NCI-H2081 (cell line): Measurements from ENCODE around the gene CENPO.

Experiments used
- DNase-seq, 2 experiments: peaks; one replicate each; lab custom pipeline; 2025; lab: John Stamatoyannopoulos, UW

Gene CENPO, protein sequence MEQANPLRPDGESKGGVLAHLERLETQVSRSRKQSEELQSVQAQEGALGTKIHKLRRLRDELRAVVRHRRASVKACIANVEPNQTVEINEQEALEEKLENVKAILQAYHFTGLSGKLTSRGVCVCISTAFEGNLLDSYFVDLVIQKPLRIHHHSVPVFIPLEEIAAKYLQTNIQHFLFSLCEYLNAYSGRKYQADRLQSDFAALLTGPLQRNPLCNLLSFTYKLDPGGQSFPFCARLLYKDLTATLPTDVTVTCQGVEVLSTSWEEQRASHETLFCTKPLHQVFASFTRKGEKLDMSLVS

DNA sequence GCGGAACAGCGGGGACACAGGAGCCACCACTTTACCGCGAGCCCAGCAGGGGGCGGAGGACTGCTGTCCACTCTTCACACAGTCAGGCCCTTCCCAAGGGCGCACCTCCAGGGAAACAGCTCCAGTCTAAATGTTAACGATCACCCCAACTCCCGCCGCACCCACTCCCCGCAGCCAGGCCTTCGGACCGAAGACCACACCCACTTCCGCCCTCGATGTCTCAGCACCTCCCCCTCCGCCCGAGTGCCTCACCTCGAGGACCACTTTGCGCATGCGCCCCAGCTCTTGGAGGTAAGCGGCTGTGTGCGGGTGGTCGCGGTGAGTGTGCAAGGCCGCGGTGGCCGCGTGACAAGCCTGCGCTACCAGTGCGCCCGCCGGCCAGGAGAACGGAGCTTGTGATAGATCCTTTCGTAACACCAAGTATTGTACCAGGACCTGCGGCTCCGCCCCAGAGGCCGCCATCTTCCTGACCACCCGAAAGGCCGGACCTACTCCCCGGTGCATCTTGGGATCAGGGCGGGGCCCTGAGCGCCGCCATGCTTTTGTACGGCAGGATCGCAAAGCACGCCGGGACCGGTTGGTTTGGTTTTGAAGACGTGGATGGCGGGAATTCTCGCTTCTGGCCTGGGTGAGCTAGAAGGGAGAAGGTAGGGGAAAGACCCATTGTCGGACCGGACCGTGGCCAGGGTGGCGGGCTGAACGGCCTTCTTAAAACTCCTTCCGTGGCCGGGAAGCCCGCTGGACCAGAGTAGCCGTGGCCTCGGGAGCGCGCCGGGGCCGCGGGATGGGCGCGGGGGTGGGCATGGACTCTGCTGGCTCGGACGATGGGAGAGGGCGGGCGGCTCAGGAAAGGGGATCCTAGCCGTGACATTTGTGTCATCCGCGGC lies at the start of gene CENPO, which contains the start of gene PTRHD1:
Gene CENPO (plus strand): TSS at position 552 of the 887 bp plus-strand sequence. CDS start 495 bp downstream, outside the sequence.
Gene PTRHD1 (minus strand): TSS at position 518 of the 887 bp plus-strand sequence. CDS start 14 bp downstream, at position 504.
- DNase-seq: peak; percentile 98

DNA sequence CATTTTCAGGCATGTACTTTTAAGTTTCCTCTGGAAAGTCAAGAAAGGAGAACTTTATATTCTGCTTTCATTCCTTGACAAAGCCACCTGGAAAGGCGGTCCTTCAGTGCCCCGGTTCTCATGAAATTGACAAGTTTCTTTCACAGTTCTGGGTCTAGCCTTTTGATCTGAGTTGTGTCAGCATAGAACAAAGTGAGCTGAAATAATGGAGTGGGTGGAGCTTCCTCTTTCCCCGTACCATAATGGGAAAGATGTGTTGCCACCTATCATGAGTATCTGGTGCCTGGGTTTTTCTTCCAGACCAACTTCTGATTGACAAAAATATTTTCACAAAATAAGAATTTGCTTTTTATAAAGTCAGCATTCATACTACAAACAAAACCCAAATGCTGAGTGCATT lies 49.3 kb upstream of the CENPO start:
- no peak for DNase-seq

DNA sequence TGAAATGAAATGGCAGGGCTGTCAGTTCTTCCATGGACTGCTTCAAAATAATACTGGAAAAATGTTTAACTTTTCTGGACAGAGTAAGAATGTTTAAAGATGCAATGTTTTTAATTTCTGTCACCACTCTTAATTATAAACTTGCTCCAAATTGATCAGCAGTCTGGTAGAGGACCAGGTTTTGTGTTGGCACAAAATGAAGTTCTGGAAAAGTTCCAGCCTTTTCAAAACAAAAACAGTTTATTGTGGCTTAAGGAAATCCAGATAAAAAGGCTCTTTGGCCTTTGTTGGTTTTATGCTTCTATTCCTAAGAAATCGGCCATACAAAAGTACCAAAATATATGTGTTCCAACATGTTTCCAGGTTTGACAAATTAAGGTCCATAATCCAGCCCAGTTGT lies 48.9 kb upstream of the CENPO start:
- no peak for DNase-seq

DNA sequence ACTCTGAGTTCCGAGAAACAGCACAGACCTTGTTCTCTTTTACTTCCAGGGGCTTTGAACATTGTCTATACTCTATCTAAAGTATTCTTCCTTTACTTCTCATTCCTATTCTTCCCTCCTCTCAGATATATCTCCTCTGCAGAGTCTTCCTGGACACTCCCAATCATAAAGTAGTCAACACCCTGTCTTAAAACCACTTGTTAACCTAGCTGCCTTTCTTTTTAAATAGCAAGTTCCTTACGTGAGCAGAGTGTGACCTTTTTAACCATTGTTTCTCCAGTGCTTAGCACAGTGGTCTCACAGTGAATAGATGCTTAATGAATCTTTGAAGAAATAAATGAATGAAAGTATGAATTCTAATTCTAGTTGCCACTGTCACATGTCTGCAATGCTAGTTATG lies 47.4 kb upstream of the CENPO start:
- no peak for DNase-seq

DNA sequence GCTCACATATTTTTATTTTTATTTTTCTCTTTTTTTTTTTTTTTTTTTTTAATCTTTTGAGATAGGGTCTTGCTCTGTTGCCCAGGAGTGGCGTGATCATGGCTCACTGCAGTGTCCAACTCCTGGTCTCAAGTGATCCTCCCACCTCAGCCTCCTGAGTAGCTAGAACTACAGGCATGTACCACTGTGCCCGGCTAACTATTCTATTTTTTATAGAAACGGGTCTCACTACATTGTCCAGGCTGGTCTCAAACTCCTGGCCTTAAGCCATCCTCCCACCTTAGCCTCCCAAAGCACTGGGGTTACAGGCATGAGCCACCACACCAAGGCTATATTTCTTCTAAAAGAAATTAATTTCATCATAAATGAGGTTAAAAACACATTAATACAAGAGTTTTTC lies 45.9 kb upstream of the CENPO start:
- no peak for DNase-seq

DNA sequence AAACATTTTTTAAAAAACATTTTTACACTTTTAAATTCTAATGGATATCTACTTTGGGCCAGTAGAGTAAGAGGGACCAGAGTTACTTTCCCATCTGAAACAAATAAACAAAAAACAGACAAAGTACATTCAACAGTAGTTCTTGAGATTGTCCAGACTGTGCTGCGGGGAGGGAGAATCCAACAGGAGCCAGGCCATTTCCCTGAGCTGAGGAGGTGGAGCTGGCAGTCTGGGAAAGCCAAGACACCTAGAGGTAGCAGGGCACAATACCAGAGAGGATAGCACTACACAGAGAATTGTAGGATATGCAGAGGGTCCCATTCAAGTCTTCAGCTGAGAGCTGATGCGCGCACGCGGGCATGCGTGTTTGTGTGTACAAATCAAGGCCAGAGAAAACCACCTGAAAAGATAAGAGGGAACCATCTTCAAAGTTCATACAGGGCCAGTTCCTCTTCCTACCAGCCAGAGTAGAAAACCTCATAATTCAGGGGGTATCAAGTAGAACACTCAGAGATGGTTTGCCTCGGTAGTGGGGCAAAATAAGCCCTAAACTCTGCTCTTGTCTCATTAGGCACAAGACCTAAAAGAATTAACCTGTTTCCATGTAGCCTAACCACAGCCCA lies 44.0 kb upstream of the CENPO start:
- DNase-seq: no peak

DNA sequence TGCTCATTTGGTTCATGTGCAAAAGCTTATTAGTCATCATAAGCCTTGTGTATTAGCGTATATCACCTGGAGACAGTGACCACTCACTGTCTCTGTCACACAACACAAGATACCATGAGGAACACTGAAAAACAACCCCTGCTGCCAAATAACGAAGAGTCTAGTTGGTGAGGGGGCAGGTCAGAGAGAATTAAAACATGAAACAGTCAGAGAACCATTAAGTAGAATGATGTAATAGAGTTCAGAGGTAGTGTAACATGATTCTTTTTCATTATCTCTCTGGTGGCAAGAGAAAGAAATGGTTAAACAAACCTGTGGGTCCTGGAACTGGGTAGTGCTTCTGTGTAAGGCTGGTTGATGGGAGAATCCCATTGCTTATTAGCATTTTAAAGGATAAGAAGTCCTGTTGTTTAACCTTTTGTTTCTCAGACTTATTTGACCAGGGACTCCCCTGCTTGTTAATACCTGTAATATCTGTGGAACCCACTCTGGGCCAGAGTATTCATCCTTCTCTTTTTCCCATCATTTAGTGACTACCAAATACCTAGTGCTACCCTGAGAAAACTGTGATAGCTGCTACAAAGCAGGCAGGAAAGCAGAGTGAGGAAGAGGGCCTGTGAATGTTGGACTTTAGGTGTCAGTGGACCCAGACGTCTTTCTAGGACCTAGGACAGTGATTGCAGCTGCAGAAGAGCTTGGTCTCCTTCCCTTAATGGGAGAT lies 38.1 kb upstream of the CENPO start:
- no peak for DNase-seq

DNA sequence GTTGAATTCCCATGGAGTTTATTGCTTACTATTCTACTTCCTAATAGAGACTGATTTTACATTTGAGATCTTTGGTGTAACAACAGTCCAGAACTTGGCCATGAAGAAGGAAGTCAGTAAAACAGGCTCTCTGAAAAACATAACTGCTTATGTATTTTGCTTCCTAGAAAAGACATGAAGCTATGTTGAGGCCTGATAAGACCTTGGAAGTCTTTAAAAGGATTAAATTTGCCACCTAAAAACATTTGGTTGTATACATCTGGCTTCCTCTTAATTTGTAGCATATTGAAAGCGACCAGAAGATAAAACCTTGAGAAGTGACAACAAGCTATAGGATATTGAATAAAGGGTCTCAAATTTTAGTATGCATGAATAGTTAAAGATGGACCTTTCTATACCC lies 36.4 kb upstream of the CENPO start:
- DNase-seq: no peak

DNA sequence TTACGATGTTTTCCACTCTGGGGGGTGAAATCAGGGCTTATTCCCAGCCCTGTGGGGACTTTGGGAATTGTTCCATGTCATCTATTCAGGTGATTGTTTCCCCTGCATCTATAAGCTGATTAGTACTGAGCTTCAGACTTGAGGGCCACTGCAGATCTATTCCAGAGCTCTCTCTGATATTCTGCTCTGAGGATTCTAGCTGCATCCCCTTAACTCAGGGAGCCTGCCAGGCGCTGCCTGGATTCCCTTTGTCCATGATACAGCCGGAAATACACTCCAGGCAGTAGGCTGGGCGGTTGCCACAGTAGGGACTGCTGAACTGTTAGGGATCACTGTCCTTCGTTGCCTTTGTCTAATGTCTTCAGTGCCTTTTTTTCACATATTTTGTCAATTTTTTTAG lies 31.4 kb upstream of the CENPO start:
- no peak for DNase-seq

DNA sequence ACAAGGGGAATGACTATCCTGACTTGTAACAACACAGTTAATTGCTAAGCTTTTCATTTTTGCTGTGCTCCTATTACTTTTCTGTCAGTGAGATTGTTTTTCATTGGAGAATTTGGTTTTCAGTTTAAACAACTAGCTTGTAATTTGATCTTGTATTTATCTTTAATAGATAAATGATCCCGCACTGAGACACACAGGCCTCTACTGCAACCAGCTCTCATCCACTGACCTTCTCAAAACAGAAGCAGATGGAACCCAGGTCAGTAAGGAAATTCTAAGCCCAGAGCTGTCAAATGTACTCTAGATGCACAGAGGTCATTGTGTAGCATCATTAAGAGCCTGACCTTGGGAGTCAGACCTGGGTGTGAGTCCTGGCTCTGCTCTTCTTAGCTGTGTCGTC lies 30.7 kb upstream of the CENPO start:
- DNase-seq: no peak

DNA sequence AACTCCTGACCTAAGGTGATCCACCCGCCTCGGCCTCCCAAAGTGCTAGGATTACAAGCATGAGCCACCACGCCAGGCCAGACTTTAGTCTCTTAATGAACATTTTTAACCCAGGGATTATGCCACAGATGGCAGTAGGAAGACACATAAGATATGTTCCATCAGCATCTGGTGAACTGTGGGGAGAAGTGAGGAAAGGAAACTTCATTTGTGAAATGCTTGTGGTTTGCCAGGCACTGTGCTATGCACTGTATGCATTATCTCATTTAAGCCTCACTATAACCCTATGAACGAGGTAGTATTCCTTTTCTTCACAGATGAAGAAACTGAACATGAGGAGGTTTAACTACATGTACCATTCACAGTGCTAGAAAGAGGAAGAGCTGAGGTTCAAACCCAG lies 29.4 kb upstream of the CENPO start:
- no peak for DNase-seq

DNA sequence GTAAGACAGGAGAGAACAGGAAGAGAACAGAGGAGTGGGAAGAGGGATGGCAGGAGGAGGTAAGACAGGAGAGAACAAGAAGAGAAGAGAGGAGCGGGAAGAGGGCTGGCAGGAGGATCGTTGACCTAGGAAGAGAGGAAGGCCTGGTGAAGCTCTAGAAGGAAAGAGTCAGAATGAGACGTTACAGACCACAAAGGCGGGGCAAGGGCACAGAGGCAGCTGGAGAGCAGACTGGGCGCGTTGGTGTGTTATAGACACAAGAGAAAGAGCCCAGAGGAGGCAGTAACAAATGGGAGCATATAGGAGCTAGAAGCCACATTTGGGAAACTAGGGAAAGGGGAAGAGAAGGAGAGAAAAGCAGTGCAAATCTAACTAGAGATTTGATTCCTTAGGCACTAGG lies 26.6 kb upstream of the CENPO start:
- DNase-seq: no peak

DNA sequence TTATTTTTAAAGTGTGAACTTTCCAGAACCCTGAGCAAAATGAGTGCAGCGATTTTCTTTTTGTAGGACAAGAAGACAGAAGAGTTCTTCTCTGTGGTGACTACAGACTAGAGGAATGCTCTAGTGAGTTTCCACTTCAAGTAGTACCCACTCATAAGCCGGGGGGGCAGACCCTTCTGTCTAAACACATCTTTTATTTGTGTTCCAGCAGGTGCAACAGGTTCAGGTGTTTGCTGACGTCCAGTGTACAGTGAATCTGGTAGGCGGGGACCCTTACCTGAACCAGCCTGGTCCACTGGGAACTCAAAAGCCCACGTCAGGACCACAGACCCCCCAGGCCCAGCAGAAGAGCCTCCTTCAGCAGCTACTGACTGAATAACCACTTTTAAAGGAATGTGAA lies 25.2 kb upstream of the CENPO start:
- DNase-seq: no peak

DNA sequence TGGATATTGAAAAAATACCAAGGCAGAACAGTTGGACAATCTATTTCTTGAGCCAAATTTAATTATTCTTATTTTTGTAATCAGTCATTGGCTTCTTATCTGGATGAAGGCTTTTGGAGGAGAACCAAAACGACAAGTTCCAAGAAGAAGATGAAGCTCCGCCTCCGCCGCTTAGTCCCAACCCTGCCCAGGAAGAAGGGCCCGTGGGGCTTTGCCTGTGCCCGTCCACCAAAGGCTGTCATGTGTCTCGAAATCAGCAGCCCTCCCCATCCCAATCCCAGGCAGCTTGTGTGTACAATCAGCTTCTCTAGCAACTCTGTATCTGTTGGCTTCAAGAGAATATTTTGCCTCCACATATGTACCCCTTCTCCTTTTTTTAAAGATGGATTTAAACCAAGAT lies 24.6 kb upstream of the CENPO start:
- no peak for DNase-seq

DNA sequence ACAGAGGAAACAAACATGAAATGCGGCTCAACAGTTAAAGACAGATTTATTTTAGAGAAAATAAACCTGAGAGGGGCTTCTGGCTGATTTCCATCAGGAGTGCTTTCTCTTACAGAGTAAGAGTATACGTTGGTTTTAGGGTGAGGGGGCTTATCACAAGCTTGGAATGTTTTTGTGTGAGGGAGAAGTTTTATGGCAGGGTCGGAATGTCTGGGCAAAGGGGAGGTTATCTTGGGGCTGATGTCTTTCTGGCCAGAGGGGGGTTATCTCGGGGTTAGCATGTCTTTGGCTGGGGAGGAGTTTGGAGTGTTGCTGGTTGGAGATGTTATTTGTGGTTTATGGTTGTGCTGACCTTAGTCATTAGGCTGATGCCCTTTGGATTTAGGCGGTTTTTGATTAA lies 22.2 kb upstream of the CENPO start:
- DNase-seq: no peak

DNA sequence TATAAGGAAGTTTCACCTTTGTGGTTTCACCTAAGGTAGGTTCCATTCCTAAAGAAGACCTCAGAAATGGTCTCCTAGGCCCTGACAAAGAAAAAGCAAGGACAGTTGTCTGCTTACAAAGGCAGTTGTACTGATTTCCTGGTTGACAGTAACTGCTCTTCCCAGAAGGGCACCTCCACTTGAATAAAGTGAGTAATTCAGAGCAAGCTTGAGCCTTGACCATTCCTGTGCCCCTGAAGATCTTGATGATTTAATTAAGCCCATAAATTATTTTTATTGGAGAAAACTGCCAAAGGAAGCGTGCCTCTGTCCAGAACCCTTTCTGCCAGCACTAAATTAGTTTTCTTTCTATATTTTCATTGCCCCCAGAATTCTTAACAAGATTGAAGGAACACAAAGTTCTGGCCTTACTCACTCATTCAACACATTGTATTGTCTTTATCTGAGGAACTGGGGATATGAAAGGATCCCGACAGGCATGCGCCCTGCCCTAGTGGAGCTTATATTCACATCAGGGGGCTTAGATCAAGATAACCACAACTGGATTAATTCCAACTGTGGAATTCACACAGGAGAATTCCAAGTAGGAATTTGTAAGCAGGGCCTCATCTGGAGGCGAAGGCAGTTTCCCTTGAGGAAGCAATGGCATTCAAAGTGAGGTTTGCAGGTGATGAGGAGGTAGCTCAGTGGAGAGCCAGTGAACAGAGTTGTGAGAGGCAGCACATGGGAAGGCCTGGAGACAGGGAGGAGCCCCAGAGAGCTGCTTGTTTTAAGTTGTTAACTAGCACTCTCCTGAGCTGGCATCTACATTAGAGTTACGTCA lies 21.2 kb upstream of the CENPO start:
- DNase-seq: no peak

DNA sequence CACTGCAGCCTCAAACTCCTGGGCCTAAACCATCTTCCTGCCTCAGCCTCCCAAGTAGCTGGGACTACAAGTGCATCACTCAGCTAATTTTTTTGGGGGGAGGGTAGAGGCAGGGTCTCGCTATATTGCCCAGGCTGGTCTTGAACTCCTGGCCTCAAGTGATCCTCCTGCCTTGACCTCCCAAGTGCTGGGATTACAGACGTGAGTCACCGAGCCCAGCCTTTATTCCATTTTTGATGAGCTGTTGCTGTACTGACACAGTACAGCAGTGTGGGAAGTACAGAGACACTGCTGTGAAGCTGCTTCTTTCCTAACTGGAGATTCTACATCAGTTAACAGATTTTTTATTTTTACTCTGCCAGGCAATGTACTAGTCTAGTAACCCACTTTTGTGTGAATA lies 18.9 kb upstream of the CENPO start:
- DNase-seq: no peak

DNA sequence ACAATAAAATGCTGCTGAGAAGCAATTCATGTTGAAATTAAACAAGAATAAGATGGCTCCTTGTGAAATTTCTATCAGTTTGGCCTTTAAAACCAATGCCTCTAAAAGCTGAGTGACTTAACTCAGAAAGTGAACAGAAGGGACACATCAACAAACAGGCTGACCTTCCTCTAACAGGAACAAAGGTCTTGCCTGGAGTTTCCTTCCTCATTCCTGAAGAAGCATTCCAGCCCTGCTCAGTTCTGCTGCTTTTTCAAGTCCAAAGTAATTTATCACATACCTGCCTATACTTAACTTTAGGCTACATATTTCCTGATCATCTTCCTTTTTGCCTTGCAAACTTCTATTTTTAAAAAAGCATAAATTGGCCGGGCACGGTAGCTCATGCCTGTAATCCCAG lies 14.1 kb upstream of the CENPO start:
- DNase-seq: no peak

DNA sequence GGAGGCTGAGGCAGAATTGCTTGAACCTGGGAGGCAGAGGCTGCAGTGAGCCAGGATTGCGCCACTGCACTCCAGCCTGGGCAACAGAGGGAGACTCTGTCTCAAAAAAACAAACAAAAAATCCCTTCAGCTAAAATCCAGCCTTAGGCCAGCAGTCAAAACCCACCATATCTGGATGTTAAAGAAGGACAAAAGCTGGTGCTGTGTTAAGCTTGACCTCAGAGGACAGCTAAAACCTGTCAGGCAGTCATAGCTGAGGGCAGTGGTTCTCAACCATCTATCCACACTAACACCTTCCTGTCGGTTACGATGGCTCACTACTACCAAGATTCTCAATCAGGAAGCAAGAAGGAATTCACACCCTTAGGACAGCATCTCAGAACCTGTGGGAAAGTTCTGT lies 9.6 kb upstream of the CENPO start:
- no peak for DNase-seq

DNA sequence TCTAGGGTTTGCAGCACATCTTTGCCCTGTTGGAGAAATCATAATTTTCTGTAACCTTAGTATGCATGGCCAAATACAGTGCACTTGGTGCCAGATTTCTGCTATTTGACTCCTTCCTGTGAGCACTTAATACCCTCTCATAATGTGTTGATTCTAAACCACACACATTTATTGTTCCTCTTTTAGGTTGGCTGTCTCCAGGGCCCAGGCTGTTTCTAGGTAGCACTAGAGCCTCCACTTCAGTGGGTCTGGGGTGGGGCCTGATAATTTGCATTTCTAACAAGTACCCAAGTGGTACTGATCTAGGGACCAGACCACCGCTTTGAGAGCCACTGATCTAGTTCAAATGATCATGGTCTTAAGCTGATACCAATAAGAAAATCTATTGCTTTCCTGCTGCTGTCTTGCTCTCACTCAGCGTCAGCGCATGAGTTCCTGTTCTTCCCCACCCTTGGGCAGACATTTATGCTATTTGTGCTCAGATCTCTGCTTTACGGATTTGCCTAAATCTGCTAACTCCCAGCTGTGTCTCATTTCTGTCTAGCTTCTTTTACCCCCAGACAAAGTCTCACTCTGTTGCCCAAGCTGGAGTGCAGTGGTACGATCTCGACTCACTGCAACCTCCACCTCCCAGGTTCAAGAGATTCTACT lies 7.4 kb upstream of the CENPO start:
- DNase-seq: peak; percentile 51 to 75

DNA sequence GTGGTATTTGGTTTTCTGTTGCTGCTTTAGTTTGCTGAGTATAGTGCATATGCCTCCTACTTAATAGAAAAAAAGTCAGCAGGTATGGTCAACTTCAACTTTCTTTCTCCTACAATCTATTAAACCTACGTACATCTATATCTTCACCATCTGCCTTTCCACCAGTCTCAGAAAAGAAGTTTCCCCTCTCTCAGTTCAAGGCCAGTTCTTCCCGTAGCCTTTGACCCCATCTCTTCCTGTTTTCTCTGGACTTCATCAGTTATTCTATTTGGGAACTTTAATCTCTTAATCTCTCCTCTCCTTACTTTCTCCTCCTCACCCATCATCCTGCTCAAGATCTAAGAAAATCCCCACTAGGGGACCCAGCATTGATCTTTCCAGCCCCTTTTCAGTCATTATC lies 5.7 kb upstream of the CENPO start:
- no peak for DNase-seq
